K562 (cell line): Measurements from ENCODE around the gene THSD8. TPM values are rescaled to one million over a fixed set of nuclear protein-coding genes. Genes with fewer than 3 reads are reported as not detected.

Source experiments
- CHD7 ChIP-seq: fragments of 200-600 bp; sonication (generic); IDR thresholded peaks from one replicate; pipeline ENCODE4 v1.6.1; 2012; ENCODE audit warnings: mild to moderate bottlenecking, low read depth, low read length, inconsistent platforms
- GTF2A2 ChIP-seq: IDR thresholded peaks from 2 replicates; pipeline ENCODE4 v1.6.1; 2016; ENCODE audit warnings: mild to moderate bottlenecking, missing genetic modification characterization, missing compliant biosample characterization
- SIN3A ChIP-seq, 2 experiments: fragments of 150-350 bp in 1 of 2; IDR thresholded peaks; 2 replicates each; pipeline ENCODE4 v1.6.1; 2011 to 2016; ENCODE audit warnings: borderline replicate concordance in 2 of 2, low read depth in 2 of 2, low read length in 2 of 2, mild to moderate bottlenecking in 2 of 2, moderate library complexity in 2 of 2; ENCODE audit not compliant: control insufficient read depth in 1 of 2
- ZBTB8A ChIP-seq: fragments of 450-650 bp; IDR thresholded peaks from 2 replicates; pipeline ENCODE4 v1.6.1; 2018; ENCODE audit warnings: mild to moderate bottlenecking, moderate library complexity; ENCODE audit not compliant: partially characterized antibody
- polyA plus RNA-seq, 8 experiments: library from polyadenylated mRNA; depleted of rRNA in 4 of 8; stranded (reverse) in 5 of 8; unstranded in 3 of 8; fragments of >200 nt; fragmentation: Nextera tagmentation in 2 of 8; fragmentation: Illumina TruSeq in 1 of 8; extraction: Ambion mirVana in 2 of 8; extraction: Trizol in 1 of 8; gene quantifications; 2 replicates each; pipeline versions ENCODE4 v1.2.1 to v1.2.3, GENCODE V29; 2011 to 2014; ENCODE audit warnings: inconsistent platforms in 1 of 8, missing spikeins in 1 of 8
- total RNA-seq, 7 experiments: library from RNA; depleted of rRNA in 6 of 7; stranded (reverse); fragments of >200 nt in 6 of 7; fragmentation: Illumina TruSeq in 2 of 7; extraction: Trizol in 2 of 7; gene quantifications; 2 replicates each; pipeline versions ENCODE4 v1.2.1 to v1.2.3, GENCODE V29; 2011 to 2021; ENCODE audit warnings: low replicate concordance in 1 of 7

THSD8 gene
- total and polyA plus RNA-seq, 9 of the 15 experiments (the other 6 are each of a cell fraction or from before 2014, with no cell fraction given): 8.4 to 42.4 (median 19.9) TPM; not detected in 2

- TF ChIP-seq CHD7: no peak
- TF ChIP-seq GTF2A2: no peak
- no peak for TF ChIP-seq ZBTB8A
- no peak for TF ChIP-seq SIN3A (IDR thresholded peaks at IDR 0.05; ENCODE audit: borderline replicate concordance in 2 of 2, control insufficient read depth in 1 of 2, low read depth in 2 of 2, low read length in 2 of 2)
Measured at GRCh38 chr19:12836529-12836863, 34.6 kb downstream of the THSD8 start (continued).
